HEK293 (cell line): ENCODE measurements around the gene IFT80.

ENCODE experiments used
- CTCF ChIA-PET: fragments of 350-600 bp; formaldehyde crosslinking; extraction: SDS; loops from one replicate; lab custom pipeline; 2021; ENCODE audit warnings: antibody characterized with exemption; lab: Yijun Ruan, JAX
- POLR2A ChIA-PET: fragments of 300-600 bp; formaldehyde crosslinking; extraction: SDS; loops from one replicate; lab custom pipeline; 2020; ENCODE audit warnings: antibody characterized with exemption, inconsistent platforms; lab: Yijun Ruan, JAX
- H3K27ac ChIP-seq: fragments of 200-500 bp; sonication (Bioruptor generic); 2 replicates; pipeline ENCODE4 v1.5.1; 2014; ENCODE audit warnings: low read depth, low read length, control low read depth, inconsistent platforms; ENCODE audit errors: extremely low read depth
- H3K36me3 ChIP-seq, 2 experiments: fragments of 200-500 bp in 1 of 2; sonication (Bioruptor generic) in 1 of 2; 1 replicate in 1 of 2; 2 replicates in 1 of 2; pipeline ENCODE4 v1.5.1; 2014 to 2017; ENCODE audit warnings: inconsistent platforms in 2 of 2, low read length in 2 of 2; ENCODE audit not compliant: control insufficient read depth in 2 of 2, insufficient read depth in 1 of 2
- H3K4me1 ChIP-seq: fragments of 200-500 bp; sonication (Bioruptor generic); 2 replicates; pipeline ENCODE4 v1.5.1; 2014; ENCODE audit warnings: mild to moderate bottlenecking, low read length, inconsistent platforms; ENCODE audit not compliant: control insufficient read depth, insufficient read depth
- H3K4me3 ChIP-seq: 2 replicates; pipeline ENCODE4 v1.5.1; 2011; ENCODE audit warnings: low read depth, mild to moderate bottlenecking, control low read depth, low read length, moderate library complexity
- H3K9me3 ChIP-seq: fragments of 200-500 bp; sonication (Bioruptor generic); 2 replicates; pipeline ENCODE4 v1.5.1; 2014; ENCODE audit warnings: low read depth, low read length, inconsistent platforms; ENCODE audit not compliant: control insufficient read depth, insufficient read depth
- BCL11B ChIP-seq: fragments of 450-650 bp; formaldehyde crosslinking; IDR thresholded peaks from 2 replicates; pipeline ENCODE4 v1.5.1; 2016; ENCODE audit warnings: low read depth, missing biosample characterization, missing genetic modification characterization
- GLIS2 ChIP-seq: fragments of 450-650 bp; formaldehyde crosslinking; IDR thresholded peaks from 2 replicates; pipeline ENCODE4 v1.5.1; 2016; ENCODE audit warnings: missing biosample characterization, missing genetic modification characterization
- HOXD13 ChIP-seq: sonication (generic); formaldehyde crosslinking; IDR thresholded peaks from 2 replicates; pipeline ENCODE4 v1.8.0; 2022; ENCODE audit warnings: missing genetic modification reagents, borderline replicate concordance
- MZF1 ChIP-seq: fragments of 450-650 bp; formaldehyde crosslinking; IDR thresholded peaks from 2 replicates; pipeline ENCODE4 v1.5.1; 2017; ENCODE audit warnings: missing biosample characterization, missing genetic modification characterization, borderline replicate concordance
- SP3 ChIP-seq: fragments of 450-650 bp; formaldehyde crosslinking; IDR thresholded peaks from 2 replicates; pipeline ENCODE4 v1.5.1; 2016; ENCODE audit warnings: missing biosample characterization, missing genetic modification characterization
- TCF7L2 ChIP-seq: IDR thresholded peaks from 2 replicates; pipeline ENCODE4 v1.6.1; 2011; ENCODE audit warnings: low read depth, mild to moderate bottlenecking, inconsistent platforms, low read length, moderate library complexity, borderline replicate concordance
- ZBTB1 ChIP-seq: fragments of 450-650 bp; formaldehyde crosslinking; IDR thresholded peaks from 2 replicates; pipeline ENCODE4 v1.5.1; 2016; ENCODE audit warnings: missing biosample characterization, missing genetic modification characterization
- ZNF140 ChIP-seq: fragments of 450-650 bp; formaldehyde crosslinking; IDR thresholded peaks from 2 replicates; pipeline ENCODE4 v1.5.1; 2016; ENCODE audit warnings: missing biosample characterization, missing genetic modification characterization
- ZNF146 ChIP-seq: fragments of 450-650 bp; formaldehyde crosslinking; IDR thresholded peaks from 2 replicates; pipeline ENCODE4 v1.5.1; 2016; ENCODE audit warnings: missing biosample characterization, missing genetic modification characterization
- ZNF302 ChIP-seq: fragments of 450-650 bp; formaldehyde crosslinking; IDR thresholded peaks from 2 replicates; pipeline ENCODE4 v1.5.1; 2016; ENCODE audit warnings: missing biosample characterization, missing genetic modification characterization, low read depth
- ZNF341 ChIP-seq: fragments of 450-650 bp; formaldehyde crosslinking; IDR thresholded peaks from 2 replicates; pipeline ENCODE4; 2016; ENCODE audit warnings: low read depth, missing biosample characterization, missing genetic modification characterization
- ZNF354C ChIP-seq: fragments of 450-650 bp; formaldehyde crosslinking; IDR thresholded peaks from 2 replicates; pipeline ENCODE4 v1.5.1; 2016; ENCODE audit warnings: missing biosample characterization, missing genetic modification characterization, low read depth, borderline replicate concordance
- ZNF560 ChIP-seq: fragments of 450-650 bp; formaldehyde crosslinking; IDR thresholded peaks from 2 replicates; pipeline ENCODE4 v1.5.1; 2017; ENCODE audit warnings: missing biosample characterization, missing genetic modification characterization, borderline replicate concordance
- ZNF707 ChIP-seq: fragments of 450-650 bp; formaldehyde crosslinking; IDR thresholded peaks from 2 replicates; pipeline ENCODE4 v1.5.1; 2016; ENCODE audit warnings: missing biosample characterization, missing genetic modification characterization
- TF ChIP-seq, protein P1 (sequence below): fragments of 450-650 bp; formaldehyde crosslinking; IDR thresholded peaks from 2 replicates; pipeline ENCODE4 v1.5.1; 2017; ENCODE audit warnings: missing biosample characterization, missing genetic modification characterization
- TF ChIP-seq, protein P2 (sequence below): fragments of 450-650 bp; formaldehyde crosslinking; conservative IDR thresholded peaks from 2 replicates; pipeline ENCODE4 v1.5.1; 2016; ENCODE audit warnings: low read depth, missing biosample characterization, missing genetic modification characterization
- TF ChIP-seq, protein P3 (sequence below): fragments of 450-650 bp; formaldehyde crosslinking; conservative IDR thresholded peaks from 2 replicates; pipeline ENCODE4 v1.5.1; 2016; ENCODE audit warnings: low read depth, missing biosample characterization, missing genetic modification characterization
- TF ChIP-seq, protein P4 (sequence below): IDR thresholded peaks from 2 replicates; pipeline ENCODE4 v1.6.1; 2011; ENCODE audit warnings: mild to moderate bottlenecking, low read depth, low read length, borderline replicate concordance

The IFT80 gene

DNA sequence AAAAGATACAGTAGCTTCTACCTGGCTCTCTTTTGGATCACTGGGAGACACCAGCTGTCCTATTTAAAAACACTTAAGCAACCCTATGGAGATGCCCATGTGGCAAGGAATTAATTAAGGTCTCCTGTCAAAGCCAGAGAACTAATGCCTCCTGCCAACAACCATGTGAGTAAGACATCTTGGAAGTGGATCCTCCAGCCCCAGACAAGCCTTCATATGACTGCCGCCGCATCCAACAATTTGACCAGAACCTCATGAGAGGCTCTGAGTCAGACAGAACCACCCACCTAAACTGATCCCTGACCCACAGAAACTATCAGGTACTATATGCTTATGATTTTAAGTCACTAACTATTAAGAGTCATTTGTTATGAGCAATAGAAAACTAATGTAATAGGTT is 22.3 kb downstream of the IFT80 start:
- CTCF ChIA-PET: no interaction called here
- H3K9me3 ChIP-seq: no peaks in the 10 kb centered on the region
- TF ChIP-seq, protein P1, sequence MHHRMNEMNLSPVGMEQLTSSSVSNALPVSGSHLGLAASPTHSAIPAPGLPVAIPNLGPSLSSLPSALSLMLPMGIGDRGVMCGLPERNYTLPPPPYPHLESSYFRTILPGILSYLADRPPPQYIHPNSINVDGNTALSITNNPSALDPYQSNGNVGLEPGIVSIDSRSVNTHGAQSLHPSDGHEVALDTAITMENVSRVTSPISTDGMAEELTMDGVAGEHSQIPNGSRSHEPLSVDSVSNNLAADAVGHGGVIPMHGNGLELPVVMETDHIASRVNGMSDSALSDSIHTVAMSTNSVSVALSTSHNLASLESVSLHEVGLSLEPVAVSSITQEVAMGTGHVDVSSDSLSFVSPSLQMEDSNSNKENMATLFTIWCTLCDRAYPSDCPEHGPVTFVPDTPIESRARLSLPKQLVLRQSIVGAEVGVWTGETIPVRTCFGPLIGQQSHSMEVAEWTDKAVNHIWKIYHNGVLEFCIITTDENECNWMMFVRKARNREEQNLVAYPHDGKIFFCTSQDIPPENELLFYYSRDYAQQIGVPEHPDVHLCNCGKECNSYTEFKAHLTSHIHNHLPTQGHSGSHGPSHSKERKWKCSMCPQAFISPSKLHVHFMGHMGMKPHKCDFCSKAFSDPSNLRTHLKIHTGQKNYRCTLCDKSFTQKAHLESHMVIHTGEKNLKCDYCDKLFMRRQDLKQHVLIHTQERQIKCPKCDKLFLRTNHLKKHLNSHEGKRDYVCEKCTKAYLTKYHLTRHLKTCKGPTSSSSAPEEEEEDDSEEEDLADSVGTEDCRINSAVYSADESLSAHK (tag by site-specific recombination): no peak
- TF ChIP-seq ZNF354C (tag by site-specific recombination) (no peak), ZNF341 (no peak), ZNF707 (tag by site-specific recombination) (no peak)
- TF ChIP-seq, all 188 proteins: peak for 0
- Histone ChIP-seq H3K27ac (no peak overlapping the region), H3K4me1 (peaks cover 2% of the 10 kb centered on the region; the same call in 1 of the 2 replicates), H3K36me3 (peaks cover 0 to 35% of the 10 kb centered on the region in 2 experiments; a peak in 1 of 3 replicates), H3K4me3 (no peak overlapping the region)
- POLR2A ChIA-PET: no interaction called here

DNA sequence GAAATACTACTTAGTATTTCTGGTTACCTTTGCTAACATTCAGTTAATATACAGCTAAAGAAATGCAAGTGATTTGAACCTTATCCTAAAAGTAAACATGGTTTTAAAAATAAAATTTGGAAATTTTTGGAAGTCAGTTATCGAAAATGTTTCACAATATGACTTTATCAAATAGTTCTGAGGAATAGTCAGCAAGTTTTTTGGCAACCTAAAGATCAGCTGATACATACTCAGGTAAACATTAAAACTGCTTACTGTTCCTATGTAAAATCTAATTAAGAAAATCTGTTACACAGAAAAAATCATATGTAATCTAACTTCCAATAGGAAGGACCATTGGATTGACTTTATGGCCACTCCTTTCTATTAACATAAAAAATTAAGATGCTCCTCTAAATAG is 24.1 kb downstream of the IFT80 start:
- TF ChIP-seq GLIS2: no peak
- TF ChIP-seq, protein P2, sequence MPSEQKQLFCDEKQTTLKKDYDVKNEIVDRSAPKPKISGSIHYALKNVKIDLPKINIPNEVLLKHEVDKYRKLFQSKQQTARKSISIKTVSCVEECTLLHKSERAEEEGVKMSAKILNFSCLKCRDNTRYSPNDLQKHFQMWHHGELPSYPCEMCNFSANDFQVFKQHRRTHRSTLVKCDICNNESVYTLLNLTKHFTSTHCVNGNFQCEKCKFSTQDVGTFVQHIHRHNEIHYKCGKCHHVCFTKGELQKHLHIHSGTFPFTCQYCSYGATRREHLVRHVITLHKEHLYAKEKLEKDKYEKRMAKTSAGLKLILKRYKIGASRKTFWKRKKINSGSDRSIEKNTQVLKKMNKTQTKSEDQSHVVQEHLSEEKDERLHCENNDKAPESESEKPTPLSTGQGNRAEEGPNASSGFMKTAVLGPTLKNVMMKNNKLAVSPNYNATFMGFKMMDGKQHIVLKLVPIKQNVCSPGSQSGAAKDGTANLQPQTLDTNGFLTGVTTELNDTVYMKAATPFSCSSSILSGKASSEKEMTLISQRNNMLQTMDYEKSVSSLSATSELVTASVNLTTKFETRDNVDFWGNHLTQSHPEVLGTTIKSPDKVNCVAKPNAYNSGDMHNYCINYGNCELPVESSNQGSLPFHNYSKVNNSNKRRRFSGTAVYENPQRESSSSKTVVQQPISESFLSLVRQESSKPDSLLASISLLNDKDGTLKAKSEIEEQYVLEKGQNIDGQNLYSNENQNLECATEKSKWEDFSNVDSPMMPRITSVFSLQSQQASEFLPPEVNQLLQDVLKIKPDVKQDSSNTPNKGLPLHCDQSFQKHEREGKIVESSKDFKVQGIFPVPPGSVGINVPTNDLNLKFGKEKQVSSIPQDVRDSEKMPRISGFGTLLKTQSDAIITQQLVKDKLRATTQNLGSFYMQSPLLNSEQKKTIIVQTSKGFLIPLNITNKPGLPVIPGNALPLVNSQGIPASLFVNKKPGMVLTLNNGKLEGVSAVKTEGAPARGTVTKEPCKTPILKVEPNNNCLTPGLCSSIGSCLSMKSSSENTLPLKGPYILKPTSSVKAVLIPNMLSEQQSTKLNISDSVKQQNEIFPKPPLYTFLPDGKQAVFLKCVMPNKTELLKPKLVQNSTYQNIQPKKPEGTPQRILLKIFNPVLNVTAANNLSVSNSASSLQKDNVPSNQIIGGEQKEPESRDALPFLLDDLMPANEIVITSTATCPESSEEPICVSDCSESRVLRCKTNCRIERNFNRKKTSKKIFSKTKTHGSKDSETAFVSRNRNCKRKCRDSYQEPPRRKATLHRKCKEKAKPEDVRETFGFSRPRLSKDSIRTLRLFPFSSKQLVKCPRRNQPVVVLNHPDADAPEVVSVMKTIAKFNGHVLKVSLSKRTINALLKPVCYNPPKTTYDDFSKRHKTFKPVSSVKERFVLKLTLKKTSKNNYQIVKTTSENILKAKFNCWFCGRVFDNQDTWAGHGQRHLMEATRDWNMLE (tag by site-specific recombination): no peak
- TF ChIP-seq, all 188 proteins: peak for 0
- POLR2A ChIA-PET: no interaction called here
- Histone ChIP-seq H3K4me3 (no peak overlapping the region), H3K4me1 (peaks cover 2% of the 10 kb centered on the region; the same call in 1 of the 2 replicates), H3K36me3 (peaks cover 0 to 34% of the 10 kb centered on the region in 2 experiments; a peak in 1 of 3 replicates), H3K27ac (no peak overlapping the region), H3K9me3 (no peaks in the 10 kb centered on the region)
- CTCF ChIA-PET: interaction anchor here (0.6 kb wide), 1 partner anchor 22 kb away, joined by 4 read pairs; no protein-coding TSS in a partner anchor

DNA sequence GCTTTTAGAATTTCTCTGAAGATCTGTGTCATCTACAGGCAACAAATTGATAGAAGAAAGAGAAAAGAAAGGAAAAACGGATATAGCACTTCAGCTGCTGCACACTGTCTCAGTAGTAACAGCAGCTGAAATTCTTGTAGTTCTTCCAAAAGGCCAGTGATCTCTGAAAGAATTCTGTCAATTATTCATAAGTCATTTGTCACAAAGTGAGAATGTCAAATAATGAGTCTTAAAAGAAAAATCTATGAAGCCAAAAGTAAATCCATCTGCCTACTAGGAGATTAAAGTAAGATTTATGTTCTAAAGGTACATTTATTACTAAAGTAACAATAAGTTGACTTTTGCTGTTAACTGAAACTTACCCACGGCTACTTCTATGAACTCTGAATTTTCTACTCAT is 24.6 kb downstream of the IFT80 start:
- H3K4me1 ChIP-seq: peaks cover 2% of the 10 kb centered on the region; the same call in 1 of the 2 replicates
- ChIA-PET CTCF (no interaction called here), POLR2A (no interaction called here)
- H3K9me3 ChIP-seq: no peaks in the 10 kb centered on the region
- H3K36me3 ChIP-seq: peaks cover 0 to 34% of the 10 kb centered on the region in 2 experiments; a peak in 1 of 3 replicates
- H3K4me3 ChIP-seq: no peak overlapping the region
- no peak overlapping the region for H3K27ac ChIP-seq
- TF ChIP-seq ZNF560 (tag by site-specific recombination) (no peak), ZBTB1 (tag by site-specific recombination) (no peak), HOXD13 (no peak), ZNF146 (tag by site-specific recombination) (no peak), ZNF302 (tag by site-specific recombination) (no peak), TCF7L2 (no peak), ZNF140 (tag by site-specific recombination) (no peak), SP3 (tag by site-specific recombination) (no peak), MZF1 (tag by site-specific recombination) (no peak), BCL11B (tag by site-specific recombination) (no peak)
- TF ChIP-seq, protein P3, sequence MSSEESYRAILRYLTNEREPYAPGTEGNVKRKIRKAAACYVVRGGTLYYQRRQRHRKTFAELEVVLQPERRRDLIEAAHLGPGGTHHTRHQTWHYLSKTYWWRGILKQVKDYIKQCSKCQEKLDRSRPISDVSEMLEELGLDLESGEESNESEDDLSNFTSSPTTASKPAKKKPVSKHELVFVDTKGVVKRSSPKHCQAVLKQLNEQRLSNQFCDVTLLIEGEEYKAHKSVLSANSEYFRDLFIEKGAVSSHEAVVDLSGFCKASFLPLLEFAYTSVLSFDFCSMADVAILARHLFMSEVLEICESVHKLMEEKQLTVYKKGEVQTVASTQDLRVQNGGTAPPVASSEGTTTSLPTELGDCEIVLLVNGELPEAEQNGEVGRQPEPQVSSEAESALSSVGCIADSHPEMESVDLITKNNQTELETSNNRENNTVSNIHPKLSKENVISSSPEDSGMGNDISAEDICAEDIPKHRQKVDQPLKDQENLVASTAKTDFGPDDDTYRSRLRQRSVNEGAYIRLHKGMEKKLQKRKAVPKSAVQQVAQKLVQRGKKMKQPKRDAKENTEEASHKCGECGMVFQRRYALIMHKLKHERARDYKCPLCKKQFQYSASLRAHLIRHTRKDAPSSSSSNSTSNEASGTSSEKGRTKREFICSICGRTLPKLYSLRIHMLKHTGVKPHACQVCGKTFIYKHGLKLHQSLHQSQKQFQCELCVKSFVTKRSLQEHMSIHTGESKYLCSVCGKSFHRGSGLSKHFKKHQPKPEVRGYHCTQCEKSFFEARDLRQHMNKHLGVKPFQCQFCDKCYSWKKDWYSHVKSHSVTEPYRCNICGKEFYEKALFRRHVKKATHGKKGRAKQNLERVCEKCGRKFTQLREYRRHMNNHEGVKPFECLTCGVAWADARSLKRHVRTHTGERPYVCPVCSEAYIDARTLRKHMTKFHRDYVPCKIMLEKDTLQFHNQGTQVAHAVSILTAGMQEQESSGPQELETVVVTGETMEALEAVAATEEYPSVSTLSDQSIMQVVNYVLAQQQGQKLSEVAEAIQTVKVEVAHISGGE (tag by site-specific recombination): no peak
- TF ChIP-seq, protein P4, sequence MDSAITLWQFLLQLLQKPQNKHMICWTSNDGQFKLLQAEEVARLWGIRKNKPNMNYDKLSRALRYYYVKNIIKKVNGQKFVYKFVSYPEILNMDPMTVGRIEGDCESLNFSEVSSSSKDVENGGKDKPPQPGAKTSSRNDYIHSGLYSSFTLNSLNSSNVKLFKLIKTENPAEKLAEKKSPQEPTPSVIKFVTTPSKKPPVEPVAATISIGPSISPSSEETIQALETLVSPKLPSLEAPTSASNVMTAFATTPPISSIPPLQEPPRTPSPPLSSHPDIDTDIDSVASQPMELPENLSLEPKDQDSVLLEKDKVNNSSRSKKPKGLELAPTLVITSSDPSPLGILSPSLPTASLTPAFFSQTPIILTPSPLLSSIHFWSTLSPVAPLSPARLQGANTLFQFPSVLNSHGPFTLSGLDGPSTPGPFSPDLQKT: no peak
